ENCODE results near the gene MAPKAPK3. TPM values are rescaled to one million over a fixed set of nuclear protein-coding genes. Genes with fewer than 3 reads are reported as not detected.

The MAPKAPK3 gene
- total and polyA plus RNA-seq, 2 of the 8 experiments (the other 6 are each of a cell fraction or from before 2014, with no cell fraction given), result 65.4 to 99.8 TPM

DNA sequence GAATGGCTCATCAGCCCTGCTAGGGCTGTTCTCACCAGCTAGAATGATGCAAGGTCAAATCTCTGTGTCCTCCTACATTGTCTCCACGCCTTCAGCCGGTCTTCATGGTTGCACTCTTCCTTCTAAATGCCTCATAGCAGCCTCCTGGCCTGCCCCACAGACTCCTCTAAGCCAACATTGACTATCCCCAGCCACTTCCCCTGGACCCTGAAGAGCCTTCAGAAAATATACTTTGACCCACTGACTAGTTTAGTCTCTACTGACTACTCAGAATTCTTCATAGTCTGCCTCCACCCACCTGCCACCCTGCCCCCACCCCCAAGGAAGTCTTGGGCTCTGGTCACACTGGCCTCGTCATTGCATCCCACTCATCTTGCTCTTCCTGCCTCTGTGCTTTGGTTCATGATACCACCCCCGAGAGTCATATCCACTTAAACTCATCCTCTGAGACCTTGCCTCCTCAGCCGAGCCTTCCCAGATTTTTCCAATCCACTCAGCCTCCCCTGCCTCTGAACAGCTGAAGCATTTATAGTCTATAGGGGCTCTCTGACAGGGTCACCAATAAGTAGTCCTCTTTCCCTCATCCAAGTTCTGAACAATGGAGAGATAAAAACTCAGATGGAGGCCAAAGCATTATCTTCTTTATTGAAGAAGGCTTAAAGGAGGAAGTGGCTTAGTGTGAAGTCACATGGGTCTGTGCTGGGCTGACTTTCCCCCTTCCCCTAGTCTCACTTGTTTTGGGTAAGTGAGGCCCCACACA, 48.3 kb downstream of the MAPKAPK3 start:
- FAIRE-seq, result no peak
- no peak for TF ChIP-seq RXRA (IDR thresholded peaks at IDR 0.05; ENCODE audit: insufficient read depth, low read depth, low read length)
- no peak for TF ChIP-seq HDAC2 (IDR thresholded peaks at IDR 0.05; ENCODE audit: borderline replicate concordance in 1 of 2, low read depth in 2 of 2, low read length in 2 of 2)
- TF ChIP-seq CTBP2 (IDR thresholded peaks at IDR 0.05; ENCODE audit: borderline replicate concordance, insufficient read depth, insufficient read length, low read length), result no peak
- TF ChIP-seq CHD1 (IDR thresholded peaks at IDR 0.05; ENCODE audit: low read depth, low read length), result no peak
- TF ChIP-seq, protein P1, sequence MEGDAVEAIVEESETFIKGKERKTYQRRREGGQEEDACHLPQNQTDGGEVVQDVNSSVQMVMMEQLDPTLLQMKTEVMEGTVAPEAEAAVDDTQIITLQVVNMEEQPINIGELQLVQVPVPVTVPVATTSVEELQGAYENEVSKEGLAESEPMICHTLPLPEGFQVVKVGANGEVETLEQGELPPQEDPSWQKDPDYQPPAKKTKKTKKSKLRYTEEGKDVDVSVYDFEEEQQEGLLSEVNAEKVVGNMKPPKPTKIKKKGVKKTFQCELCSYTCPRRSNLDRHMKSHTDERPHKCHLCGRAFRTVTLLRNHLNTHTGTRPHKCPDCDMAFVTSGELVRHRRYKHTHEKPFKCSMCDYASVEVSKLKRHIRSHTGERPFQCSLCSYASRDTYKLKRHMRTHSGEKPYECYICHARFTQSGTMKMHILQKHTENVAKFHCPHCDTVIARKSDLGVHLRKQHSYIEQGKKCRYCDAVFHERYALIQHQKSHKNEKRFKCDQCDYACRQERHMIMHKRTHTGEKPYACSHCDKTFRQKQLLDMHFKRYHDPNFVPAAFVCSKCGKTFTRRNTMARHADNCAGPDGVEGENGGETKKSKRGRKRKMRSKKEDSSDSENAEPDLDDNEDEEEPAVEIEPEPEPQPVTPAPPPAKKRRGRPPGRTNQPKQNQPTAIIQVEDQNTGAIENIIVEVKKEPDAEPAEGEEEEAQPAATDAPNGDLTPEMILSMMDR (IDR thresholded peaks at IDR 0.05; ENCODE audit: control extremely low read depth in 1 of 3, insufficient read depth in 1 of 3, low read depth in 1 of 3, low read length in 3 of 3), result no peak
- no peak for TF ChIP-seq JUN (IDR thresholded peaks at IDR 0.05; ENCODE audit: low read depth, low read length)
- no peak for TF ChIP-seq RAD21 (IDR thresholded peaks at IDR 0.05 in 1 of 2, conservative IDR thresholded peaks at IDR 0.05 in 1 of 2; ENCODE audit: low read depth in 2 of 2, low read length in 2 of 2)
- TF ChIP-seq CREB1 (IDR thresholded peaks at IDR 0.05), result no peak
- no peak for TF ChIP-seq POU5F1 (IDR thresholded peaks at IDR 0.05; ENCODE audit: low read depth, low read length)

More for the DNA sequence above, 48.3 kb downstream of the MAPKAPK3 start:
- no peaks in the 10 kb centered on the region for H3K9me3 ChIP-seq (ENCODE audit: insufficient read depth in 2 of 2, low read depth in 1 of 2, low read length in 1 of 2)
- no peak overlapping the region for H2BK15ac ChIP-seq (ENCODE audit: low read length)
- no peaks in the 10 kb centered on the region for H3K23me2 ChIP-seq (ENCODE audit: low read depth, low read length)
- H4K8ac ChIP-seq (ENCODE audit: extremely low read depth, insufficient read depth, low read length), result no peak overlapping the region; the same call in 1 of the 2 replicates
- H3K9ac ChIP-seq (replicated peaks in 1 of 4; ENCODE audit: extremely low read depth in 1 of 4, low read depth in 3 of 4, low read length in 3 of 4), result no peak overlapping the region
- no peak overlapping the region for H3K56ac ChIP-seq (replicated peaks; ENCODE audit: insufficient read length, low read depth, low read length)
- no peak for DNase-seq (ENCODE audit: low read depth in 1 of 2, low spot score in 2 of 2)
- no peak overlapping the region for H3K4me3 ChIP-seq (ENCODE audit: extremely low read depth in 1 of 4, insufficient read depth in 2 of 4, low read depth in 3 of 4, low read length in 4 of 4)
- H3K79me2 ChIP-seq (ENCODE audit: control insufficient read depth in 1 of 2, insufficient read depth in 2 of 2, low read length in 2 of 2), result no peaks in the 10 kb centered on the region
- peaks cover 0 to 3% (median 0%) of the 10 kb centered on the region in 4 experiments; a peak in 1 of 7 replicates for H3K4me1 ChIP-seq (replicated peaks in 1 of 4; ENCODE audit: control insufficient read depth in 3 of 4, insufficient read depth in 4 of 4, low read length in 3 of 4)
- no peaks in the 10 kb centered on the region for H3K79me1 ChIP-seq (ENCODE audit: low read depth, low read length)
- no peak overlapping the region for H2AK5ac ChIP-seq (ENCODE audit: low read depth, low read length)
- H3K27me3 ChIP-seq (replicated peaks in 1 of 4; ENCODE audit: control insufficient read depth in 3 of 4, extremely low read depth in 1 of 4, insufficient read depth in 3 of 4, low read length in 3 of 4), result no peaks in the 10 kb centered on the region
- H2AFZ ChIP-seq (ENCODE audit: low read length), result no peak overlapping the region
- no peak overlapping the region for H2BK120ac ChIP-seq (replicated peaks; ENCODE audit: low read depth, low read length)
- H3K14ac ChIP-seq (ENCODE audit: insufficient read length), result no peak overlapping the region
- H2BK12ac ChIP-seq (ENCODE audit: low read depth, low read length), result no peak overlapping the region
- H2BK20ac ChIP-seq (ENCODE audit: low read length), result no peak overlapping the region
- no peak overlapping the region for H4K5ac ChIP-seq (ENCODE audit: insufficient read length, low read depth, low read length)
- H3K27ac ChIP-seq (ENCODE audit: low read depth, low read length), result no peak overlapping the region
- POLR2A ChIA-PET (ENCODE audit: partially characterized antibody), result interaction anchor here (0.6 kb wide), 1 partner anchor 12 kb away, joined by 3 read pairs; no protein-coding TSS in a partner anchor
- H4K20me1 ChIP-seq (replicated peaks in 1 of 2; ENCODE audit: control insufficient read depth in 1 of 2, insufficient read depth in 2 of 2, low read length in 2 of 2), result no peaks in the 10 kb centered on the region
- H2BK5ac ChIP-seq (ENCODE audit: low read depth, low read length), result no peak overlapping the region
- H3K4me2 ChIP-seq (ENCODE audit: insufficient read depth in 1 of 2, low read depth in 2 of 2, low read length in 2 of 2), result no peak overlapping the region
- no peaks in the 10 kb centered on the region for H3K36me3 ChIP-seq (ENCODE audit: control insufficient read depth in 2 of 4, insufficient read depth in 4 of 4, low read length in 3 of 4)
- WGBS, 2 experiments (ENCODE audit: extremely low coverage in 1 of 2, insufficient coverage in 1 of 2, insufficient read length in 1 of 2, insufficient replicate concordance in 2 of 2, low coverage in 1 of 2, low lambda C conversion rate in 2 of 2, missing lambda C conversion rate in 1 of 2), result 91% methylated on average over 5 of the region's 5 CpGs; no CpG with 5 or more reads in 1 of the 2 experiments
- H3K4ac ChIP-seq (replicated peaks; ENCODE audit: insufficient read length, low read depth, low read length), result no peak overlapping the region
- H3K23ac ChIP-seq (ENCODE audit: insufficient read length), result no peak overlapping the region
- CTCF ChIA-PET (ENCODE audit: partially characterized antibody), result interaction anchor here (63.8 kb wide), 1 partner anchor 44 kb away, joined by 1262 read pairs; the partner anchor contains the start of genes CISH and MAPKAPK3
- peak overlapping the region; percentile 35 for H4K91ac ChIP-seq (replicated peaks; ENCODE audit: insufficient read length, low read length)
- H3K18ac ChIP-seq (ENCODE audit: extremely low read depth, low read length), result no peak overlapping the region
